Left lung (tissue), 10 donors: Measurements from ENCODE around the gene TAF1A. TPM values are rescaled to one million over a fixed set of nuclear protein-coding genes. Genes with fewer than 3 reads are reported as not detected.

Source experiments
- ATAC-seq: fragments of 200-7000 bp; cut with Tn5 transposase; one replicate; pipeline ENCODE4 v1.9.1; 2020; ENCODE audit warnings: moderate library complexity
- DNase-seq, 4 donors: peaks; one replicate each; pipeline ENCODE4 v3.0.0-alpha.2; 2013 to 2020
- H3K27ac ChIP-seq, 2 donors: fragments of 200-600 bp; sonication (generic) in 1 of 2; one replicate each; pipeline versions ENCODE4 v1.5.0 to v1.8.0; 2020 to 2021
- H3K27me3 ChIP-seq, 2 donors: fragments of 200-600 bp; sonication (generic) in 1 of 2; one replicate each; pipeline versions ENCODE4 v1.5.0 to v1.8.0; 2020 to 2021
- H3K36me3 ChIP-seq, 2 donors: fragments of 200-600 bp; sonication (generic) in 1 of 2; one replicate each; pipeline versions ENCODE4 v1.5.0 to v1.8.0; 2020 to 2021
- H3K4me1 ChIP-seq, 2 donors: fragments of 200-600 bp; one replicate each; pipeline ENCODE4 v1.8.0; 2021
- H3K4me3 ChIP-seq, 2 donors: fragments of 200-600 bp; sonication (generic) in 1 of 2; one replicate each; pipeline versions ENCODE4 v1.5.0 to v1.8.0; 2020 to 2021; ENCODE audit warnings: mild to moderate bottlenecking in 1 of 2
- H3K9me3 ChIP-seq, 2 donors: fragments of 200-600 bp; sonication (generic) in 1 of 2; one replicate each; pipeline versions ENCODE4 v1.5.0 to v1.8.0; 2020 to 2021
- intact Hi-C, 2 donors: fragments of 100-400 bp; cut with DNase I; formaldehyde crosslinking; loops; one replicate each; pipeline versions ENCODE4 v1.11.2 to v1.14.2; 2022
- polyA plus RNA-seq, 6 donors: library from polyadenylated mRNA; unstranded; fragments of 120-200 nt; gene quantifications; one replicate each; pipeline ENCODE4 v1.2.1, GENCODE V29; 2013; ENCODE audit not compliant: insufficient read length in 6 of 6
- total RNA-seq, 2 donors: library from RNA; stranded (reverse); fragmentation: NEBNext Ultra II Directional; extraction: Animal tissue kit (Norgen Biotek cat#: 25700); gene quantifications; one replicate each; pipeline ENCODE4 v1.2.1, GENCODE V29; 2021
- TF ChIP-seq, protein P1 (sequence below), 2 donors: fragments of 200-600 bp; sonication (generic) in 1 of 2; IDR thresholded peaks; one replicate each; pipeline versions ENCODE4 v1.5.0 to v1.8.0; 2021; ENCODE audit warnings: antibody characterized with exemption in 2 of 2
- donor health status: DM: no; HTN: yes; CAD: no.
- donor health status: DM: no; HTN: no; CAD: no.

TAF1A gene
- total and polyA plus RNA-seq, 8 donors, result 6.1 to 23.2 (median 18.8) TPM

DNA sequence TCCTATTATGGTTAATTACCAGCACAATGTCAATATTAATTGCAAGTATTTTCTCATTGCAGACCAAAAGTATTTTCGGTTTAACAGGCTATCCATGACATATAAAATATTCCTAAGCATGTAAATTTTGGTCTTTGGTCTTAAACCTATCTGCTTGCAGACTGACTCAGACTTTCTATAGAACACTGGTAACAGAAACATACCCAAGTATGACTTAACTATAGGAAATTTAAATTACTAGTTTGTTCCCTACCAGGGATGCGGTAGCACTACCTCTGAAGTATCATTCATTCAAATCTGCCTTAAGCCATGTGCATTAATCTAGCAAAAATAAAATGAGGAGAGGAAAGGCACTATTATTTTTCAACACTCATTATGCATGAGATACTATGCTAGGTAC lies 2.9 kb downstream of the TAF1A start:
- H3K4me1 ChIP-seq, result peaks cover 5 to 38% of the 10 kb centered on the region in 2 donors
- ATAC-seq, result no peak
- TF ChIP-seq, protein P1, sequence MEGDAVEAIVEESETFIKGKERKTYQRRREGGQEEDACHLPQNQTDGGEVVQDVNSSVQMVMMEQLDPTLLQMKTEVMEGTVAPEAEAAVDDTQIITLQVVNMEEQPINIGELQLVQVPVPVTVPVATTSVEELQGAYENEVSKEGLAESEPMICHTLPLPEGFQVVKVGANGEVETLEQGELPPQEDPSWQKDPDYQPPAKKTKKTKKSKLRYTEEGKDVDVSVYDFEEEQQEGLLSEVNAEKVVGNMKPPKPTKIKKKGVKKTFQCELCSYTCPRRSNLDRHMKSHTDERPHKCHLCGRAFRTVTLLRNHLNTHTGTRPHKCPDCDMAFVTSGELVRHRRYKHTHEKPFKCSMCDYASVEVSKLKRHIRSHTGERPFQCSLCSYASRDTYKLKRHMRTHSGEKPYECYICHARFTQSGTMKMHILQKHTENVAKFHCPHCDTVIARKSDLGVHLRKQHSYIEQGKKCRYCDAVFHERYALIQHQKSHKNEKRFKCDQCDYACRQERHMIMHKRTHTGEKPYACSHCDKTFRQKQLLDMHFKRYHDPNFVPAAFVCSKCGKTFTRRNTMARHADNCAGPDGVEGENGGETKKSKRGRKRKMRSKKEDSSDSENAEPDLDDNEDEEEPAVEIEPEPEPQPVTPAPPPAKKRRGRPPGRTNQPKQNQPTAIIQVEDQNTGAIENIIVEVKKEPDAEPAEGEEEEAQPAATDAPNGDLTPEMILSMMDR (IDR thresholded peaks at IDR 0.05), result no peak
- no peaks in the 10 kb centered on the region for H3K27me3 ChIP-seq
- DNase-seq, result no peak
- H3K27ac ChIP-seq, result no peak overlapping the region
- peaks cover 0 to 46% of the 10 kb centered on the region in 2 donors for H3K36me3 ChIP-seq
- intact Hi-C loops, result no loop called here
- no peak overlapping the region for H3K4me3 ChIP-seq
- H3K9me3 ChIP-seq, result no peaks in the 10 kb centered on the region

DNA sequence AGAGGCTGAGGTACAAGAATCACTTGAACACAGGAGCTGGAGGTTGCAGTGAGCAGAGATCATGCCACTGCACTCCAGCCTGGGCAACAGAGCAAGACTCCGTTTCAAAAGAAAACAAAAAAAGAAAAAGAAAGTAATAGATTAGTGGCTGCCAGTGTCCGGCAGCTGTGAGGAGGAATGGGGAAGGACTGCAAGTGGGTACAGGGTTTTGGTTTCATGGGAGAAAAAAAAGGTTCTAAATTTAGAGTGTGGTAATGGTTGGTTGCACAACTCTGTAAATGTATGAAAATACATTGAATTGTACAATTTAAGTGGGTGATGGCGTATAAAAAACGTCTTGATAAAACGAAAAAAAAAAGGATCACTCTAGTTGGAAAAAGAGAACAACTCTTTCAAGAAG lies 6.7 kb downstream of the TAF1A start:
- ATAC-seq, result no peak
- intact Hi-C loops, result no loop called here
- Histone ChIP-seq H3K4me3 (no peak overlapping the region), H3K4me1 (peaks cover 0 to 18% of the 10 kb centered on the region in 2 donors), H3K27ac (peak overlapping the region in 1 of 2 donors; percentile 40), H3K27me3 (no peaks in the 10 kb centered on the region), H3K36me3 (peaks cover 0 to 46% of the 10 kb centered on the region in 2 donors), H3K9me3 (no peaks in the 10 kb centered on the region)
- DNase-seq, result no peak
- TF ChIP-seq, protein P1 (IDR thresholded peaks at IDR 0.05), result no peak

DNA sequence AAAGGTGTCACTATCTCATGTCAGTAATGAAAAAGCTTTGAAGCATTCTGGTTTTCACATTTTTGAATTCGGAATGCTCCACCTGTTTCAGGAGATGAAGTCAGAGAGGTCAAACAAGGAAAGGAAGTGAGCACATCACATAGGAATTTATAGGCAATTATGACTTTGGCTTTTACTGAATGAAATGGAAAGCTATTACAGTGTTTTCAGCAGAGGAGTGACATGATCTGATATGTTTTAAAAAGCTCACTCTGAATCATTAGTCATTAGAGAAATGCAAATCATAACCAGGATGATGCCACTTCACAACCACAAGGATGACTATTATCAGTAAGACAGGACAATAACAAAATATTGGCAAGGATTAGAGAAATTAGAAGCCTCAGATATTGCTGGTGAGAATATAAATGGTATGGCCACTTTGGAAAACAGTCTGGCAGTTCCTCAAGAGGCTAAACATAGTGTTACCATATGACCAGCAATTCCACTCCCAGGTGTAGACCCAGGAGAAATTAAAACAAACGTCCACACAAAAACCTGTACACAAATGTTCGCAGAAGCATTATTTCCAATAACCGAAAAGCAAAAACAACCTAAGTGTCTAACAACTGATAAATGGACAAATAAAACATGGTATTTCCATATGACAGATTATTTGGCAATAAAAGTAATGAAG lies 7.5 kb downstream of the TAF1A start:
- DNase-seq (no peak), ATAC-seq (no peak)
- peaks cover 0 to 43% of the 10 kb centered on the region in 2 donors for H3K36me3 ChIP-seq
- TF ChIP-seq, protein P1 (IDR thresholded peaks at IDR 0.05), result no peak
- no peaks in the 10 kb centered on the region for H3K9me3 ChIP-seq
- H3K27ac ChIP-seq, result no peak overlapping the region
- no peak overlapping the region for H3K4me3 ChIP-seq
- intact Hi-C loops, result no loop called here
- no peaks in the 10 kb centered on the region for H3K27me3 ChIP-seq
- H3K4me1 ChIP-seq, result peaks cover 0 to 18% of the 10 kb centered on the region in 2 donors

DNA sequence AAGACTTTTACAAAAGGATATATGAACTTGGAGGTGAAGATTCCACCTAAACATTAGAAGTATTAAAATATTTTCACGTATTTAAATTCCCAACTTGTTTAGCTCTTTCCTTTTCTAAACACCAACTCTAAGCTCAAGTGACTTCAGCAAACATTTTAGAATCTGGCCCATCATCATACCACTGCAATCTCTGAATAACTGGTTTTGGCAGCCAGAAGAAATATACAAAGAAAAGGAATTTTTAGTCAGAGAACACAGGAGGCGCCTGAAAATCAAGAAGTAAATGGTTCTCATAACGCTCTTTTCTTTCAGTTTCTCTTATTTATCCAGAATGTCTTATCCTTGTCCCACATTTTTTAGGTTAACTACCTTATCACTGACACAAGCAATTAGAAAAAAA lies 10.4 kb downstream of the TAF1A start:
- no peaks in the 10 kb centered on the region for H3K27me3 ChIP-seq
- peaks cover 0 to 44% of the 10 kb centered on the region in 2 donors for H3K36me3 ChIP-seq
- H3K4me1 ChIP-seq, result peaks cover 0 to 14% of the 10 kb centered on the region in 2 donors
- H3K4me3 ChIP-seq, result no peak overlapping the region
- no peaks in the 10 kb centered on the region for H3K9me3 ChIP-seq
- ATAC-seq (no peak), DNase-seq (no peak)
- intact Hi-C loops, result no loop called here
- no peak overlapping the region for H3K27ac ChIP-seq
- TF ChIP-seq, protein P1 (IDR thresholded peaks at IDR 0.05), result no peak

DNA sequence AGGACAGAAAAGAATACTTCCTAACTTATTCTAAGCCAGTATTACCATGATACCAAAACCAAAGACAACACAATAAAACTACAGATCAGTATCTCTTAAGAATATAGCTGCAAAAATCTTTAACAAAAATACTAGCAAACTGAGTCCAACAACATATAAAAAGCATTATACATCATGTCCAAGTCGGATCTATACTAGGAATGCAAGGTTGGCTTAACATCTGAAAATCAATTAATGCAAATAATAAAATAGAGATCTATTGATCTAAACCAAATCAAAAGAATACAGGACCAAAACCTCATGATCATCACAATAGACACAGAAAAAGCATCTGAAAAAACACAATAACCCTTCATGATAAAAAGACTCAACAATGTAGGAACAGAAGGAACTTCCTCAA lies 18.9 kb downstream of the TAF1A start:
- intact Hi-C loops, result no loop called here
- Histone ChIP-seq H3K27me3 (no peaks in the 10 kb centered on the region), H3K4me3 (no peak overlapping the region), H3K36me3 (peaks cover 0 to 50% of the 10 kb centered on the region in 2 donors), H3K4me1 (no peaks in the 10 kb centered on the region), H3K9me3 (peaks cover 0 to 5% of the 10 kb centered on the region in 2 donors), H3K27ac (no peak overlapping the region)
- no peak for DNase-seq
- ATAC-seq, result no peak
- TF ChIP-seq, protein P1 (IDR thresholded peaks at IDR 0.05), result no peak
